ENCODE results near the gene PTDSS2.
"Not testable (repeated sequence)": the region's sequence is repeated elsewhere in the genome, so short reads cannot be mapped to it uniquely, and the experiment has no call there.

PTDSS2 gene

GRCh38 chr11:414318-414857, 35.7 kb upstream of the PTDSS2 start:
- DNase-seq: no peak

GRCh38 chr11:415640-416041, 34.4 kb upstream of the PTDSS2 start:
- DNase-seq: no peak

GRCh38 chr11:416051-416756, 33.9 kb upstream of the PTDSS2 start:
- DNase-seq: no peak

GRCh38 chr11:416757-417621, 33.1 kb upstream of the PTDSS2 start:
- DNase-seq: no peak

- no peak for DNase-seq
Observed at GRCh38 chr11:417652-418342, 32.3 kb upstream of the PTDSS2 start.

GRCh38 chr11:418343-419247, 31.5 kb upstream of the PTDSS2 start:
- no peak for DNase-seq

GRCh38 chr11:419248-420005, 30.7 kb upstream of the PTDSS2 start:
- DNase-seq: no peak

GRCh38 chr11:420054-420910, 29.8 kb upstream of the PTDSS2 start:
- no peak for DNase-seq

GRCh38 chr11:420911-421321, 29.2 kb upstream of the PTDSS2 start:
- no peak for DNase-seq

GRCh38 chr11:422249-422656, 27.8 kb upstream of the PTDSS2 start:
- no peak for DNase-seq

- DNase-seq: no peak
Observed at GRCh38 chr11:424232-424631, 25.8 kb upstream of the PTDSS2 start.

GRCh38 chr11:424766-425165, 25.3 kb upstream of the PTDSS2 start:
- not testable (repeated sequence) for DNase-seq

- no peak for DNase-seq
Observed at GRCh38 chr11:425301-425700, 24.8 kb upstream of the PTDSS2 start.

GRCh38 chr11:426851-427250, 23.2 kb upstream of the PTDSS2 start:
- DNase-seq: no peak

- DNase-seq: no peak
Observed at GRCh38 chr11:428295-428694, 21.8 kb upstream of the PTDSS2 start.

- no peak for DNase-seq
Observed at GRCh38 chr11:429391-429790, 20.7 kb upstream of the PTDSS2 start.

- DNase-seq: no peak
Observed at GRCh38 chr11:429931-430456, 20.1 kb upstream of the PTDSS2 start.

GRCh38 chr11:431921-432320, 18.2 kb upstream of the PTDSS2 start:
- DNase-seq: no peak

- DNase-seq: no peak
Observed at GRCh38 chr11:432501-433100, 17.5 kb upstream of the PTDSS2 start.

GRCh38 chr11:433111-433510, 17.0 kb upstream of the PTDSS2 start:
- DNase-seq: no peak

All from fibroblast of skin of right biceps (primary cell).